HL-60 (cell line): ENCODE data around the gene ZC3H4.
A peak's percentile ranks its signal among the peaks of the same experiment; 100 is the strongest.

Source experiments
- DNase-seq, 2 experiments: peaks; one replicate each; pipeline ENCODE4 v3.0.0-alpha.2; 2010 to 2020; ENCODE audit warnings: low read depth in 1 of 2, low spot score in 1 of 2
- H3K27ac ChIP-seq: fragments of 250-450 bp; sonication (Bioruptor Pico); replicated peaks from 2 replicates; pipeline ENCODE4 v1.5.1; 2020; ENCODE audit warnings: mild to moderate bottlenecking, moderate library complexity
- H3K27me3 ChIP-seq: fragments of 250-450 bp; sonication (Bioruptor Pico); 2 replicates; pipeline ENCODE4 v1.5.1; 2021; ENCODE audit warnings: mild to moderate bottlenecking, moderate library complexity; ENCODE audit not compliant: insufficient read depth, poor library complexity, severe bottlenecking
- H3K4me3 ChIP-seq: replicated peaks from 2 replicates; pipeline ENCODE4 v1.5.1; 2011; ENCODE audit warnings: mild to moderate bottlenecking, control low read depth, low read length; ENCODE audit not compliant: insufficient read depth
- CTCF ChIP-seq: IDR thresholded peaks from one replicate; pipeline ENCODE4 v1.5.1; 2011; ENCODE audit warnings: low read length, control low read depth, inconsistent platforms; ENCODE audit not compliant: insufficient read depth
- GABPA ChIP-seq: IDR thresholded peaks from 2 replicates; pipeline ENCODE4 v1.6.1; 2012; ENCODE audit warnings: low read depth
- POLR2AphosphoS5 ChIP-seq: IDR thresholded peaks from 2 replicates; pipeline ENCODE4 v1.6.1; 2012; ENCODE audit warnings: low read depth
- SPI1 ChIP-seq: IDR thresholded peaks from 2 replicates; pipeline ENCODE4 v1.6.1; 2012; ENCODE audit warnings: low read depth, mild to moderate bottlenecking, borderline replicate concordance
- TF ChIP-seq, protein P1 (sequence below): IDR thresholded peaks from 2 replicates; pipeline ENCODE4 v1.6.1; 2012; ENCODE audit warnings: low read depth; ENCODE audit not compliant: insufficient replicate concordance

ZC3H4 gene

GRCh38 chr19:47157431-47158321 is 44.1 kb upstream of the ZC3H4 start:
- Histone ChIP-seq H3K27me3 (no peaks in the 10 kb centered on the region), H3K27ac (peak overlapping the region; percentile 52), H3K4me3 (no peak overlapping the region)
- peak; percentile 21 to 68 for DNase-seq
- TF ChIP-seq SPI1 = peak; percentile 74; the same call in 1 of the 2 replicates
- TF ChIP-seq CTCF = no peak
- peak; percentile 71 for TF ChIP-seq GABPA

DNA sequence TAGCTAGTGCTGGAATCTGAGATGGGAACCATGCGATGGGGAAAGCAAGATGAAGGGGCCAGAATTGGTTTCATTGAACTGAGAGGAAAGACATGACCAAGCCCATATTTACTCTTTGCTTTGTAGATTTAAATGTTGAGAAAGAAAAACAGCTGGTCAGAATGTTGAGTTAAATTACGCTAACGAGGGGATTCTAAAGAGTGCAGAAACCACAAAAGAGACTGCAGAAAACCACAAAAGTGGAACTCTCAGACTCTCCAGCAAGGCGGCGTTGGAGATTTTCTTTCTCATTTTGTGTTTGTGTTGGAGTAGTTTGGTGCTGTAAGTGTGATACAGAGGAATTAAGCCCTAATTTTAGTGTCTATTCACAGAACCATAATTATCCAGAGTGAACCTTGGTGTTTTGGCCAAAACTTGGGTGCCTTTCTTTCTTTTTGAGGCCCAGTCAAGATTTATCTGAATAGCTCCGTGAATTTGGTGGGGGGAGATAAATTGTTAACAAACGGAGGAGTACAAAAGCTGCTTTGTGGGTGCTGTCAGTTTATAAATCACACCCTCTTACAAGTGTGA is 43.4 kb upstream of the ZC3H4 start:
- peak in 1 of 2 experiments; percentile 60 for DNase-seq
- Histone ChIP-seq H3K27ac (no peak overlapping the region), H3K4me3 (no peak overlapping the region), H3K27me3 (no peaks in the 10 kb centered on the region)
- TF ChIP-seq POLR2AphosphoS5 (peak; percentile 33; the same call in 1 of the 2 replicates), GABPA (no peak), SPI1 (peak; percentile 45; the same call in 1 of the 2 replicates)
- TF ChIP-seq, protein P1, sequence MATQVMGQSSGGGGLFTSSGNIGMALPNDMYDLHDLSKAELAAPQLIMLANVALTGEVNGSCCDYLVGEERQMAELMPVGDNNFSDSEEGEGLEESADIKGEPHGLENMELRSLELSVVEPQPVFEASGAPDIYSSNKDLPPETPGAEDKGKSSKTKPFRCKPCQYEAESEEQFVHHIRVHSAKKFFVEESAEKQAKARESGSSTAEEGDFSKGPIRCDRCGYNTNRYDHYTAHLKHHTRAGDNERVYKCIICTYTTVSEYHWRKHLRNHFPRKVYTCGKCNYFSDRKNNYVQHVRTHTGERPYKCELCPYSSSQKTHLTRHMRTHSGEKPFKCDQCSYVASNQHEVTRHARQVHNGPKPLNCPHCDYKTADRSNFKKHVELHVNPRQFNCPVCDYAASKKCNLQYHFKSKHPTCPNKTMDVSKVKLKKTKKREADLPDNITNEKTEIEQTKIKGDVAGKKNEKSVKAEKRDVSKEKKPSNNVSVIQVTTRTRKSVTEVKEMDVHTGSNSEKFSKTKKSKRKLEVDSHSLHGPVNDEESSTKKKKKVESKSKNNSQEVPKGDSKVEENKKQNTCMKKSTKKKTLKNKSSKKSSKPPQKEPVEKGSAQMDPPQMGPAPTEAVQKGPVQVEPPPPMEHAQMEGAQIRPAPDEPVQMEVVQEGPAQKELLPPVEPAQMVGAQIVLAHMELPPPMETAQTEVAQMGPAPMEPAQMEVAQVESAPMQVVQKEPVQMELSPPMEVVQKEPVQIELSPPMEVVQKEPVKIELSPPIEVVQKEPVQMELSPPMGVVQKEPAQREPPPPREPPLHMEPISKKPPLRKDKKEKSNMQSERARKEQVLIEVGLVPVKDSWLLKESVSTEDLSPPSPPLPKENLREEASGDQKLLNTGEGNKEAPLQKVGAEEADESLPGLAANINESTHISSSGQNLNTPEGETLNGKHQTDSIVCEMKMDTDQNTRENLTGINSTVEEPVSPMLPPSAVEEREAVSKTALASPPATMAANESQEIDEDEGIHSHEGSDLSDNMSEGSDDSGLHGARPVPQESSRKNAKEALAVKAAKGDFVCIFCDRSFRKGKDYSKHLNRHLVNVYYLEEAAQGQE = no peak

- Histone ChIP-seq H3K27me3 (no peaks in the 10 kb centered on the region), H3K27ac (no peak overlapping the region)
- TF ChIP-seq, protein P1 = no peak
These were observed 41.6 kb upstream of the ZC3H4 start for GRCh38 chr19:47155148-47155547.

DNA sequence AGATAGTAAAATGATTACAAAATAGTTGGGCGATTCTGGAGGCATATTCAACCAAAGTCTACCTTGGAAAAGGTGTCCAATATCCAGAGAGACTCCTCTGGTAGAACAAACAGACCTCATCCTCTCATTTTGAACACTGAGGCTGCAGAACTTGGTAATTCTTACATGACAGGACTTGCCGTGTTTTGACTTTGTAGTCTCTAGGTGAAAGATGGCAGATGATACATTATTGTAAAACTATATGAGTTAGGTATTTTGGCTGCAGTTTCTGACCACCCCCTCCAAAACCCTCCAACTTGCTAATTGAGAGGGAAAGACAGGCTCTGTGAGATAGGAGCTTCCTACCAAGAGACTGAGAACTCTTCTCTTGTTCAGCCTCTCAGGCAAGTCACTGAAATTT is 39.7 kb upstream of the ZC3H4 start:
- no peaks in the 10 kb centered on the region for H3K27me3 ChIP-seq
- H3K4me3 ChIP-seq = no peak overlapping the region
- no peak for DNase-seq
- TF ChIP-seq SPI1 (no peak), POLR2AphosphoS5 (no peak)
- no peak overlapping the region for H3K27ac ChIP-seq

More at GRCh38 chr19:47155148-47155547, 41.6 kb upstream of the ZC3H4 start:
- no peak overlapping the region for H3K4me3 ChIP-seq
- DNase-seq = no peak

DNA sequence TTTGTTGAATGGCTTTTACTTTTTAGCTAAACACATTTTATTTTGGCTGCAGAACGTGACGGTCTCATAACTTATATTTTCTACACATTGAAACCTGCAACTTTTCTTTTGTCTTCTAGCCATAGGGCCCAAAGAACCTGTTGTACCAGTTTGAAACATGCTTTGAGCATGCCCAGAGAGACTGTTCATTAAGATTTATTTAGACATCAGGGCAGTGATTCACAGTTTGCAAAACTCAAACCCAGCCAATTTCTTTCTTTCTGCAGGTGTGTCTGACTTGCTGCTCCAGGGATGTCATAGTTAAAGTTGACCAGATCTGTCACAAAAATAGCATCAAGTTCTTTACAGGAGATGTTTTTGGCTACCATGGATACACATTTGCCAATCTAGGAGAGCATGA is 39.1 kb upstream of the ZC3H4 start:
- no peak overlapping the region for H3K4me3 ChIP-seq
- H3K27ac ChIP-seq = no peak overlapping the region
- DNase-seq = no peak
- TF ChIP-seq, protein P1 = no peak
- no peak for TF ChIP-seq SPI1
- no peak for TF ChIP-seq POLR2AphosphoS5
- no peak for TF ChIP-seq GABPA
- no peak for TF ChIP-seq CTCF
- no peaks in the 10 kb centered on the region for H3K27me3 ChIP-seq
